Natural killer cell treated with Interleukin-12 subunit alpha and Interleukin-12 subunit beta and Interleukin-15 and Interleukin-18, amount 100 ng/mL, for 72 hours (primary cell): Measurements from ENCODE around the gene HLA-DOB. TPM values are rescaled to one million over a fixed set of nuclear protein-coding genes. Genes with fewer than 3 reads are reported as not detected.

Experiments used
- ATAC-seq, 2 donors: fragments of 150-1000 bp; cut with Tn5 transposase in 1 of 2; sonication (Bioruptor Pico), chemical (Tn5 transposase) in 1 of 2; 2 replicates each; pipeline ENCODE4 v1.10.0; 2021
- DNase-seq: peaks from one replicate; pipeline ENCODE4 v3.0.0; 2022; ENCODE audit warnings: low spot score
- H3K27ac Mint-ChIP-seq, 2 donors: 1 replicate in 1 of 2; 2 replicates in 1 of 2; pipeline ENCODE4 v1.8.0; 2022; ENCODE audit warnings: mixed read lengths in 2 of 2, mild to moderate bottlenecking in 1 of 2, moderate library complexity in 1 of 2
- H3K27me3 Mint-ChIP-seq, 2 donors: 1 replicate in 1 of 2; 2 replicates in 1 of 2; pipeline ENCODE4 v1.8.0; 2022; ENCODE audit warnings: mixed read lengths in 2 of 2
- H3K36me3 Mint-ChIP-seq: one replicate; pipeline ENCODE4 v1.8.0; 2022; ENCODE audit warnings: mixed read lengths
- H3K4me1 Mint-ChIP-seq, 2 donors: 1 replicate in 1 of 2; 2 replicates in 1 of 2; pipeline ENCODE4 v1.8.0; 2022; ENCODE audit warnings: low read depth in 2 of 2, mixed read lengths in 2 of 2, mild to moderate bottlenecking in 1 of 2
- H3K4me3 Mint-ChIP-seq: one replicate; pipeline ENCODE4 v1.8.0; 2022; ENCODE audit warnings: mixed read lengths
- H3K9me3 Mint-ChIP-seq: 2 replicates; pipeline ENCODE4 v1.8.0; 2022; ENCODE audit warnings: mixed read lengths
- total RNA-seq, 2 donors: library from RNA; stranded (reverse); gene quantifications; one replicate each; pipeline ENCODE4 v1.2.3, GENCODE V29; 2022

HLA-DOB gene
- total RNA-seq, 2 donors from 2014 or later: 3.3 to 13.9 TPM

GRCh38 chr6:32838114-32838958 lies 21.5 kb upstream of the HLA-DOB start, which contains the start of gene TAP2:
TSS of gene TAP2 (minus strand) at chr6:32838739. CDS start at chr6:32838233, 506 bp downstream.
- DNase-seq (peak; percentile 95), ATAC-seq (peak; percentile 92 to 95)
- H3K36me3 Mint-ChIP-seq: peaks cover 69% of the 10 kb centered on the region
- H3K4me1 Mint-ChIP-seq: peaks cover 76 to 79% of the 10 kb centered on the region in 2 donors
- no peaks in the 10 kb centered on the region for H3K27me3 Mint-ChIP-seq
- H3K9me3 Mint-ChIP-seq: no peaks in the 10 kb centered on the region
- peak within 1 kb of the TSS; percentile 98 to 100 for H3K27ac Mint-ChIP-seq
- H3K4me3 Mint-ChIP-seq: peak within 1 kb of the TSS; percentile 89

DNA sequence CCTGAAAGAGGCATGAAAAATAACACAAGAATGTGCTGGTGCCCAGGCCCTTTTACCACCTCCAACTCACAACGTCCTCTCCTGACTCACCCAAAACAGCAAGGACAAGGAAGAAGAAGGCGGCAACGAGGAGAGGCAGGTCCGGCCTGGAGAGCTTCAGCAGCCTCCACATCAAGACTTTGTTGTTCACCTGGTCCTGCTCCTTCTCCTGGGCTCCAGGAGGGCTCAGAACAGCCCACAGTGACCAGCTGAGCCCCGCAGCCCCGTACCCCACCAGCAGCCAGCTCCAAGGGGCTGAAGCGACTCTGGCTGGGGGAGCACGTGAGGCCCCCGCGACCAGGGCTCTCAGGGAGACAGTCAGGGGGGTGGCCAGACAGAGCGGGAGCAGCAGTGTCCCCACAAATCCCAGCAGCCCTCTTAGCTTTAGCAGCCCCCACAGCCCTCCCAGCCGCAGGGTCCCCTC lies 20.9 kb upstream of the HLA-DOB start:
- Mint-ChIP-seq H3K27me3 (no peaks in the 10 kb centered on the region), H3K9me3 (no peaks in the 10 kb centered on the region), H3K4me3 (peak overlapping the region; percentile 89), H3K4me1 (peaks cover 77 to 80% of the 10 kb centered on the region in 2 donors), H3K27ac (peak overlapping the region; percentile 98 to 100), H3K36me3 (peaks cover 69% of the 10 kb centered on the region)
- DNase-seq (no peak), ATAC-seq (no peak)

- Mint-ChIP-seq H3K4me1 (peaks cover 72 to 78% of the 10 kb centered on the region in 2 donors), H3K27ac (peak overlapping the region; percentile 98 to 100), H3K9me3 (no peaks in the 10 kb centered on the region), H3K36me3 (peaks cover 64% of the 10 kb centered on the region), H3K4me3 (peak overlapping the region; percentile 89), H3K27me3 (no peaks in the 10 kb centered on the region)
- ATAC-seq: no peak
- no peak for DNase-seq
Observed at GRCh38 chr6:32836873-32837272, 20.1 kb upstream of the HLA-DOB start.

- no peaks in the 10 kb centered on the region for H3K27me3 Mint-ChIP-seq
- ATAC-seq (no peak), DNase-seq (no peak)
- H3K9me3 Mint-ChIP-seq: no peaks in the 10 kb centered on the region
- H3K27ac Mint-ChIP-seq: peak overlapping the region; percentile 98 to 100
- peaks cover 67% of the 10 kb centered on the region for H3K36me3 Mint-ChIP-seq
- peaks cover 62 to 78% of the 10 kb centered on the region in 2 donors for H3K4me1 Mint-ChIP-seq
- peak overlapping the region; percentile 89 for H3K4me3 Mint-ChIP-seq
Observed at GRCh38 chr6:32835167-32835893, 18.5 kb upstream of the HLA-DOB start.

DNA sequence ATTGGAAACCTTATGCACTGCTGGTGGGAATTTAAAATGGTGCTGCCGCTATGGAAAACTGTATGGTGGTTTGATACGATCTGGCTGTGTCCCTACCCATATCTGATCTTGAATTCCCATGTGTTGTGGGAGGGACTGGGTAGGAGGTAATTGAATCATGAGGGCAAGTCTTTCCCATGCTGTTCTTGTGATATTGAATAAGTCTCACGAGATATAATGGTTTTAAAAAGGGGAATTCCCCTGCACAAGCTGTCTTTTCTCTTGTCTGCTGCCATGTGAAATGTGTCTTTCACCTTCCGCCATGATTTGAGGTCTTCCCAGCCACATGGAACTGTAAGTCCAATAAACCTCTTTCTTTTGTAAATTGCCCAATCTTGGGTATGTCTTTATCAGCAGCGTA lies 16.9 kb upstream of the HLA-DOB start:
- ATAC-seq (no peak), DNase-seq (no peak)
- Mint-ChIP-seq H3K27me3 (no peaks in the 10 kb centered on the region), H3K9me3 (no peaks in the 10 kb centered on the region), H3K4me3 (peak overlapping the region; percentile 42), H3K27ac (peak overlapping the region; percentile 34 to 38), H3K4me1 (peaks cover 61 to 75% of the 10 kb centered on the region in 2 donors), H3K36me3 (peaks cover 68% of the 10 kb centered on the region)

DNA sequence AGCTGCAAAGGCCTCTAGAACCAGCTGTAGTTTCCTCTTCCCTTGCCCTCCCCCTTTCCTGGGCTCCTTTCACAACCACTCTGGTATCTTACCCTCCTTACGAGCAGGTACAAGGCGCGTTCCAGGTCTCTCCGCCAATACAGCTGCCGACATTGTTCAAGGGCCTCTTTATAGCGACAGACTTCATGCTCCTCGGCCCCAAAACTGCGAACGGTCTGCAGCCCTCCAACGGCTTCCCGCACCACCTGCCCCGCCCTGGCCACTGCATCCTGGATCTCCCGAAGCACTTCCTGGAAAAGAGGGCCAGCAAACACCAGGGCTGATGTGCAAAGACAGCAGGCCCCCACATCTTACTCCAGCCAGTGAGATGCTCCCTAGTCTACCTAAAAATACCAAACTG lies 15.7 kb upstream of the HLA-DOB start:
- DNase-seq (no peak), ATAC-seq (no peak)
- Mint-ChIP-seq H3K4me1 (peaks cover 59 to 76% of the 10 kb centered on the region in 2 donors), H3K9me3 (no peaks in the 10 kb centered on the region), H3K4me3 (no peak overlapping the region), H3K27me3 (no peaks in the 10 kb centered on the region), H3K36me3 (peaks cover 72% of the 10 kb centered on the region), H3K27ac (peak overlapping the region in 1 of 2 donors; percentile 34)

- H3K4me1 Mint-ChIP-seq: peaks cover 49 to 64% of the 10 kb centered on the region in 2 donors
- DNase-seq (no peak), ATAC-seq (no peak)
- no peak overlapping the region for H3K4me3 Mint-ChIP-seq
- peak overlapping the region; percentile 2 to 43 for H3K27ac Mint-ChIP-seq
- H3K36me3 Mint-ChIP-seq: peaks cover 60% of the 10 kb centered on the region
- no peaks in the 10 kb centered on the region for H3K27me3 Mint-ChIP-seq
- H3K9me3 Mint-ChIP-seq: no peaks in the 10 kb centered on the region
Observed at GRCh38 chr6:32830936-32831335, 14.1 kb upstream of the HLA-DOB start.

- ATAC-seq (no peak), DNase-seq (no peak)
- no peak overlapping the region for H3K4me3 Mint-ChIP-seq
- peaks cover 53% of the 10 kb centered on the region for H3K36me3 Mint-ChIP-seq
- no peak overlapping the region for H3K27ac Mint-ChIP-seq
- no peaks in the 10 kb centered on the region for H3K27me3 Mint-ChIP-seq
- H3K4me1 Mint-ChIP-seq: peaks cover 40 to 55% of the 10 kb centered on the region in 2 donors
- H3K9me3 Mint-ChIP-seq: no peaks in the 10 kb centered on the region
Observed at GRCh38 chr6:32830017-32830416, 13.2 kb upstream of the HLA-DOB start.

DNA sequence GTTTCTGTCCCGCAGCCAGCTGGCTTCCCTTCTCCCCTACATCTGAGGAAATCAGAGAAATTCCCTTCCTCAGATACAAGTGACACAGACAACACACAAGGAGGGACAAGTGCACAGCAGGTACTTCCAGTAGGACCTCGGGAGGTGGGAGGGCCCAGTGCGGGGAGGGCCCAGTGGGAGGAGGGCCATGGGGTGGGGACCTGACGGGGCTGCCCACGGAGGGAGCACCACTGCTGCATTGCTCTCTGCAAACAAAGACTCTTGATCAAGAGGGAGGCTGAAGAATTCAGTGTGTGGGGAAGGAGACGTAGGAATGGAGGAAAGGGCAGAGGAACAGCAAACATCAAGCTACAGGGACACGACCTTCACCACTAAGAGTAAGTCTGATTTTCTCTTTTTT lies 12.7 kb upstream of the HLA-DOB start:
- Mint-ChIP-seq H3K9me3 (no peaks in the 10 kb centered on the region), H3K4me3 (no peak overlapping the region), H3K36me3 (peaks cover 48% of the 10 kb centered on the region), H3K27ac (no peak overlapping the region), H3K4me1 (peaks cover 35 to 49% of the 10 kb centered on the region in 2 donors), H3K27me3 (no peaks in the 10 kb centered on the region)
- DNase-seq (no peak), ATAC-seq (no peak)

- H3K27me3 Mint-ChIP-seq: no peaks in the 10 kb centered on the region
- H3K4me1 Mint-ChIP-seq: peaks cover 15 to 27% of the 10 kb centered on the region in 2 donors
- no peaks in the 10 kb centered on the region for H3K9me3 Mint-ChIP-seq
- peak overlapping the region in 1 of 2 donors; percentile 7 for H3K27ac Mint-ChIP-seq
- peaks cover 29% of the 10 kb centered on the region for H3K36me3 Mint-ChIP-seq
- H3K4me3 Mint-ChIP-seq: no peak overlapping the region
- DNase-seq (no peak), ATAC-seq (no peak)
Observed at GRCh38 chr6:32827025-32827424, 10.2 kb upstream of the HLA-DOB start.

- Mint-ChIP-seq H3K4me3 (no peak overlapping the region), H3K27ac (peak overlapping the region in 1 of 2 donors; percentile 7), H3K4me1 (peaks cover 10 to 16% of the 10 kb centered on the region in 2 donors), H3K27me3 (no peaks in the 10 kb centered on the region), H3K36me3 (peaks cover 19% of the 10 kb centered on the region), H3K9me3 (no peaks in the 10 kb centered on the region)
- no peak for DNase-seq
- no peak for ATAC-seq
Observed at GRCh38 chr6:32825966-32826365, 9.2 kb upstream of the HLA-DOB start.

- peak overlapping the region in 1 of 2 donors; percentile 32 for H3K27ac Mint-ChIP-seq
- H3K27me3 Mint-ChIP-seq: no peaks in the 10 kb centered on the region
- no peaks in the 10 kb centered on the region for H3K36me3 Mint-ChIP-seq
- DNase-seq (no peak), ATAC-seq (no peak)
- no peaks in the 10 kb centered on the region for H3K9me3 Mint-ChIP-seq
- no peak overlapping the region for H3K4me3 Mint-ChIP-seq
- no peaks in the 10 kb centered on the region for H3K4me1 Mint-ChIP-seq
Observed at GRCh38 chr6:32819729-32820128, 2.9 kb upstream of the HLA-DOB start.

GRCh38 chr6:32818867-32819266 lies 2.1 kb upstream of the HLA-DOB start:
- Mint-ChIP-seq H3K4me1 (no peaks in the 10 kb centered on the region), H3K4me3 (no peak overlapping the region), H3K27ac (no peak overlapping the region), H3K9me3 (no peaks in the 10 kb centered on the region), H3K36me3 (no peaks in the 10 kb centered on the region), H3K27me3 (no peaks in the 10 kb centered on the region)
- DNase-seq (no peak), ATAC-seq (no peak)

DNA sequence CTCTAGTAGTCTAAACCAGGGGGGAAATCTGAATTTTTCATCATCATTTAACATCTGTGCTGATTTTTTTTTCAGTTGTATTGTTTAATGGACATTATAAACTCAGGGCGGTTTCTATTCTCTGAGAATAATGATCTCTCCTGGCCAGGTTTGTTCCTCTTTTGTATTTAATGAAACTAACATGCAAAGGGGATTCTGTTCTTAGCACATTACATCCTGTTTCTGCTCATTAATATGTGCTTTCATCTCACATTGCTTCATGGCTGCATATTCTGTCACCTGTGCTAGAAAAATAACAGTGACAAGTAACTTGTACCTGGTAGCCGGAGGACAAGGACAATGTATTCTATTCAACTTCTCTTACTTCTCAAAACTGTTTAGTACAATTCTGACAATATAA lies 806 bp downstream of the HLA-DOB start:
- Mint-ChIP-seq H3K27me3 (no peaks in the 10 kb centered on the region), H3K9me3 (no peaks in the 10 kb centered on the region), H3K4me1 (no peaks in the 10 kb centered on the region), H3K36me3 (no peaks in the 10 kb centered on the region), H3K27ac (no peak overlapping the region), H3K4me3 (no peak overlapping the region)
- no peak for DNase-seq
- ATAC-seq: no peak
